ENCODE results near the gene ICAM3.

Gene ICAM3

DNA sequence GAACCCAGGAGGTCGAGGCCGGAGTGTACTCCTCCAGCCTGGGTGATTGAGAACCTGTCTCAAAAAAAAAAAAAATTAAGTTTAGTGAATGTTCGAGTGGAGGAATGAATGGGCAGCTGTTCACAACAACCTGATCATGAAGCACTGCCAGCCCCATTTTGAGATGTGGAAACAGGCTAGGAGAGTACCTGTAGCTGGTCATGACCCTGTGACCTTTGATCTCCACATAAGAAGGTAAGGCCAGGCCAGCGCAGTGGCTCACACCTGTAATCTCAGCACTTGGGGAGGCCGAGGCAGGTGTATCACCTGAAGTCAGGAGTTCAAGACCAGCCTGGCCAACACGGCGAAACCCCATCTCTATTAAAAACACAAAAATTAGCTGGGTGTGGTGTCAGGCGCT, 13.7 kb downstream of the ICAM3 start:
- Histone ChIP-seq H4K20me1 (ENCODE audit: insufficient read depth) (no peaks in the 10 kb centered on the region), H3K4me1 (ENCODE audit: low read depth, poor library complexity, severe bottlenecking) (no peaks in the 10 kb centered on the region), H3K27me3 (ENCODE audit: insufficient read depth, low read depth) (no peaks in the 10 kb centered on the region), H2AFZ (ENCODE audit: low read depth) (no peak overlapping the region), H3K9ac (no peak overlapping the region), H3K4me3 (IDR thresholded peaks at IDR 0.05; ENCODE audit: insufficient read depth, low read depth, low read length) (no peak overlapping the region), H3K36me3 (ENCODE audit: insufficient read depth) (peaks cover 9% of the 10 kb centered on the region; the same call in 1 of the 2 replicates), H3K4me2 (no peak overlapping the region), H3K79me2 (ENCODE audit: insufficient read depth, low read depth) (peaks cover 7% of the 10 kb centered on the region), H3K27ac (no peak overlapping the region)
- TF ChIP-seq, protein P1, sequence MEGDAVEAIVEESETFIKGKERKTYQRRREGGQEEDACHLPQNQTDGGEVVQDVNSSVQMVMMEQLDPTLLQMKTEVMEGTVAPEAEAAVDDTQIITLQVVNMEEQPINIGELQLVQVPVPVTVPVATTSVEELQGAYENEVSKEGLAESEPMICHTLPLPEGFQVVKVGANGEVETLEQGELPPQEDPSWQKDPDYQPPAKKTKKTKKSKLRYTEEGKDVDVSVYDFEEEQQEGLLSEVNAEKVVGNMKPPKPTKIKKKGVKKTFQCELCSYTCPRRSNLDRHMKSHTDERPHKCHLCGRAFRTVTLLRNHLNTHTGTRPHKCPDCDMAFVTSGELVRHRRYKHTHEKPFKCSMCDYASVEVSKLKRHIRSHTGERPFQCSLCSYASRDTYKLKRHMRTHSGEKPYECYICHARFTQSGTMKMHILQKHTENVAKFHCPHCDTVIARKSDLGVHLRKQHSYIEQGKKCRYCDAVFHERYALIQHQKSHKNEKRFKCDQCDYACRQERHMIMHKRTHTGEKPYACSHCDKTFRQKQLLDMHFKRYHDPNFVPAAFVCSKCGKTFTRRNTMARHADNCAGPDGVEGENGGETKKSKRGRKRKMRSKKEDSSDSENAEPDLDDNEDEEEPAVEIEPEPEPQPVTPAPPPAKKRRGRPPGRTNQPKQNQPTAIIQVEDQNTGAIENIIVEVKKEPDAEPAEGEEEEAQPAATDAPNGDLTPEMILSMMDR (conservative IDR thresholded peaks at IDR 0.05; ENCODE audit: low read depth, low read length), result no peak

DNA sequence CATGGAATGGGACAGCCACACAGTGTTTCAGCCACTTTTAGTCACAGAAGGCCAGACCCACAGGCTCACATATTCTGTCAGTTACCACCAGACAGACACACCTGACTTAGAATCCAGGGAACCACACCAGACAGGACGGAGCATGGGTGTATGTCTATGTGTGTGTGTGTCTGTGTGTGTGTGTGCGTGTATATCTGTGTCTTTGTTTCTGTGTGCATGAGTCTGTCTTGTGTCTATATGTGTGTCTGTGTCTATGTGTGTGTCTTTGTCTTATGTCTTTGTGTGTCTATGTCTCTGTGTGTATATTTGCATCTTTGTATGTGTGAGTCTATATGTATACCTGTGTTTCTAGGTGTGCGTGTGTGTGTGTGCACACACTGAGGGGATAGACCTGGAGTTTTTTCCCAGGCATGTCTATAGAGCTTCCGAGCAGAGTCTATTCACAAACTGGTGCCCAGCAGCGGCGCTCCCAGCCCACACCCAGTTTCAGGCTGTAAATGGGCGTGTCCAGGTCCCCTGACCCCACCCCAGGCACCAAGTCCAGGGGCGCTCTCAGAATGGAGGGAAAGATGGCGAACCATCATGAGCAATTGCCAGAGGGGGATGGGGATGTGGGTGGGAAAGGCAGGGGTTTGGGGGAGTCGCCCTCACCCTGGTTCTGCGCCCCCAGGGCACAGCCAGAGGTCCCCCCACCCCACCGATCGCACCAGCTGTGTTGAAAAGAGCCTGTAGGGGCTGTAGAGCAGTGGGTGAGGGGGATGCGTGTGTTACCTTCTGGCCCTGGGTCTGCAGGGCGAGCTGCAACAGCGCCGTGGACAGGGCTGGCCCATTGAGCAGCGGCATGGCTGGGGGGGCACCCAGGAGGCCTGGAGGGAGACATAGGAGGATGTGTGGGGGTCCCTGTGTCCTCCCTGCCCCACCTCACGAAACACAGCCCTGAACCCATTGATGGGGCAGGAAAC, 17.3 kb downstream of the ICAM3 start:
- no peak overlapping the region for H3K27ac ChIP-seq
- H3K9ac ChIP-seq, result no peak overlapping the region
- H3K4me2 ChIP-seq, result no peak overlapping the region
- H3K36me3 ChIP-seq (ENCODE audit: insufficient read depth), result peaks cover 9% of the 10 kb centered on the region; the same call in 1 of the 2 replicates
- H3K27me3 ChIP-seq (ENCODE audit: insufficient read depth, low read depth), result no peaks in the 10 kb centered on the region
- no peak overlapping the region for H2AFZ ChIP-seq (ENCODE audit: low read depth)
- no peak overlapping the region for H3K4me3 ChIP-seq (IDR thresholded peaks at IDR 0.05; ENCODE audit: insufficient read depth, low read depth, low read length)
- no peaks in the 10 kb centered on the region for H3K4me1 ChIP-seq (ENCODE audit: low read depth, poor library complexity, severe bottlenecking)
- TF ChIP-seq, protein P1 (conservative IDR thresholded peaks at IDR 0.05; ENCODE audit: low read depth, low read length), result no peak
- no peaks in the 10 kb centered on the region for H3K79me2 ChIP-seq (ENCODE audit: insufficient read depth, low read depth)
- H4K20me1 ChIP-seq (ENCODE audit: insufficient read depth), result no peaks in the 10 kb centered on the region

DNA sequence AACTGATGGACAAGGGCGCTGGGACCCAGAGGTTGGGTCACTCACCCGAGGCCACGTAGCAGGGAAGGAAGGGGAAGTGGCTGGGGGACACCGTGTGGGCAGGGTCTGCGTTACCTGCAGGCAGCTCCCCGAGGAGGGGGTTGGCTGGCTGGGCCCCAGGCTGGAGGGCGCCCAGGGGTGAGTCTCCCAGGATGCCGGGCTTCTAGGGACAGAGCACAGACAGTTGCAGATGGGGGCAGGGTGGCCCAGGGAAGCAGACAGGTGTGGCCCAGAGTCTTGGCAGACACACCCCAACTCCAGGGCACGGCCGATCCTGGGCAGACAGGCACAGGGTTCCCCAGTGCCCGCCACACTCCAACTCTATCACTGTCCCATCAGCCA, 18.0 kb downstream of the ICAM3 start:
- Histone ChIP-seq H3K27me3 (ENCODE audit: insufficient read depth, low read depth) (no peaks in the 10 kb centered on the region), H3K9ac (no peak overlapping the region), H3K4me2 (no peak overlapping the region), H2AFZ (ENCODE audit: low read depth) (no peak overlapping the region), H3K4me1 (ENCODE audit: low read depth, poor library complexity, severe bottlenecking) (peaks cover under 1% of the 10 kb centered on the region), H3K4me3 (IDR thresholded peaks at IDR 0.05; ENCODE audit: insufficient read depth, low read depth, low read length) (no peak overlapping the region), H4K20me1 (ENCODE audit: insufficient read depth) (no peaks in the 10 kb centered on the region), H3K27ac (no peak overlapping the region), H3K79me2 (ENCODE audit: insufficient read depth, low read depth) (no peaks in the 10 kb centered on the region), H3K36me3 (ENCODE audit: insufficient read depth) (peaks cover 9% of the 10 kb centered on the region; the same call in 1 of the 2 replicates)
- TF ChIP-seq, protein P1 (conservative IDR thresholded peaks at IDR 0.05; ENCODE audit: low read depth, low read length), result no peak

DNA sequence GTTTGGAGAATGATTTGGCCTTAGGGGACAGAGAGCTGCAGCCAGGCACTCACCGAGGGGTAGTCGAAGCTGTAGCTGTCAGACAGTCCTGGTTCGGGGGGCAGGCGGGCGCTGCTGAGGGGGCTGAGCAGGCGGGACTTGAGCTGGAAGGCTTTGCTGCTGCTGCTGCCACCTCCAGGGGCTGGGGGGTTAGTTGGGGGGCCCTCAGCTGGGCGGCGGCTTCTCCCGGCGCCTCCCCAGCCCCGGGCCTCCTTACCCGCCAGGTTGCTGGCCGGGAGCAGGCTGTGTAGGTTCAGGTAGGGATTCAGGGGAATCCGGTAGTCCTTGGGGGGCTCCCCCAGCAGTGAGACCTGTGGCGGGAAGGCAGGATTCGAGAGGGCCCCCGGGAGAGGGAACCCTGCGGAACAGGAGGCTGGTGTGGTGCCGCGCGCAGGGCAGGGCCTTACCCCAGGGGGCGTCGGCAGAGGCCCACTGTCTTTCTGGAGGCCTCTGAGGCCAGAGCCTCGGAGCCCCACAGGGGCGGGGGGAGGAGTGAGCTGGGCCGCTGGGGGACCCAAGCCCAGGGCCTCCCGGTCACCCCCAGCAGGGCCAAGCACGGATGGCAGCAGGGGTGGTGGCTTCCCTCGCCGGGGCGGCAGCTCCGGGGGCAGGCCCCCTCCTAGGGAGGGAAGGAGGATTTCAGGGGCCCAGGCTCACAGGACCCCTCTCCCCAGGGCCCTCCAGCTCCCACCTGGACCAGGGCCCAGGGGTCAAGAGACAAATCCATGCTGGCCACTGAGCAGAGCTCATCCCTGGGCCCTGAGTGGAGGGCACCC, 18.6 kb downstream of the ICAM3 start:
- H3K36me3 ChIP-seq (ENCODE audit: insufficient read depth), result peaks cover 7% of the 10 kb centered on the region; the same call in 1 of the 2 replicates
- H3K9ac ChIP-seq, result no peak overlapping the region
- no peak overlapping the region for H3K4me2 ChIP-seq
- no peaks in the 10 kb centered on the region for H3K27me3 ChIP-seq (ENCODE audit: insufficient read depth, low read depth)
- H2AFZ ChIP-seq (ENCODE audit: low read depth), result no peak overlapping the region
- no peaks in the 10 kb centered on the region for H3K79me2 ChIP-seq (ENCODE audit: insufficient read depth, low read depth)
- H3K27ac ChIP-seq, result no peak overlapping the region
- no peak overlapping the region for H3K4me3 ChIP-seq (IDR thresholded peaks at IDR 0.05; ENCODE audit: insufficient read depth, low read depth, low read length)
- peaks cover 6% of the 10 kb centered on the region for H3K4me1 ChIP-seq (ENCODE audit: low read depth, poor library complexity, severe bottlenecking)
- no peaks in the 10 kb centered on the region for H4K20me1 ChIP-seq (ENCODE audit: insufficient read depth)
- TF ChIP-seq, protein P1 (conservative IDR thresholded peaks at IDR 0.05; ENCODE audit: low read depth, low read length), result no peak
